Suprapubic skin (tissue), 4 donors: ENCODE results near the gene RXYLT1. TPM values are rescaled to one million over a fixed set of nuclear protein-coding genes. Genes with fewer than 3 reads are reported as not detected.

Source experiments
- DNase-seq, 2 donors: peaks; one replicate each; pipeline ENCODE4 v3.0.0-alpha.2; 2019; ENCODE audit warnings: low spot score in 2 of 2
- H3K27ac ChIP-seq: fragments of 200-600 bp; sonication (generic); one replicate; pipeline ENCODE4 v1.5.1; 2019
- H3K27me3 ChIP-seq: fragments of 200-600 bp; sonication (generic); one replicate; pipeline ENCODE4 v1.5.1; 2019
- H3K36me3 ChIP-seq: fragments of 200-600 bp; sonication (generic); one replicate; pipeline ENCODE4 v1.5.1; 2019
- H3K4me1 ChIP-seq: fragments of 200-600 bp; sonication (generic); one replicate; pipeline ENCODE4 v1.5.1; 2019
- H3K4me3 ChIP-seq: fragments of 200-600 bp; sonication (generic); one replicate; pipeline ENCODE4 v1.5.1; 2019; ENCODE audit warnings: mild to moderate bottlenecking
- H3K9me3 ChIP-seq: fragments of 200-600 bp; sonication (generic); one replicate; pipeline ENCODE4 v1.5.1; 2019
- CTCF ChIP-seq, 2 donors: fragments of 200-600 bp in 1 of 2; fragments of 450-650 bp in 1 of 2; sonication (generic) in 1 of 2; IDR thresholded peaks; one replicate each; pipeline ENCODE4 v1.5.1; 2016 to 2019; ENCODE audit warnings: antibody characterized with exemption in 2 of 2, mild to moderate bottlenecking in 1 of 2, moderate library complexity in 1 of 2
- EP300 ChIP-seq: sonication (generic); formaldehyde crosslinking; IDR thresholded peaks from one replicate; pipeline ENCODE4 v1.6.1; 2017; ENCODE audit warnings: antibody characterized with exemption
- POLR2A ChIP-seq, 2 donors: fragments of 450-650 bp; IDR thresholded peaks; one replicate each; pipeline ENCODE4 v1.6.1; 2017; ENCODE audit warnings: antibody characterized with exemption in 2 of 2, mild to moderate bottlenecking in 2 of 2, moderate library complexity in 2 of 2
- POLR2AphosphoS5 ChIP-seq, 3 donors: sonication (generic); formaldehyde crosslinking; IDR thresholded peaks; one replicate each; pipeline ENCODE4 v1.6.1; 2017; ENCODE audit warnings: antibody characterized with exemption in 3 of 3
- WGBS: methylation state at CpG from one replicate; pipeline ENCODE4 v1.1.5; 2018; 5-methylcytosine and 5-hydroxymethylcytosine counted together
- total RNA-seq, 4 donors: library from RNA; depleted of rRNA; stranded (reverse); fragments of >200 nt; gene quantifications; one replicate each; pipeline ENCODE4 v1.1.0, GENCODE V29; 2016

RXYLT1 gene
- total RNA-seq, 4 donors from 2014 or later: 11.7 to 17.5 (median 13.0) TPM

GRCh38 chr12:63792338-63792737 lies 12.6 kb downstream of the RXYLT1 start:
- H3K27me3 ChIP-seq: no peaks in the 10 kb centered on the region
- H3K36me3 ChIP-seq: peaks cover 19% of the 10 kb centered on the region
- no peak for TF ChIP-seq CTCF (IDR thresholded peaks at IDR 0.05)
- TF ChIP-seq EP300: no peak
- TF ChIP-seq POLR2A (IDR thresholded peaks at IDR 0.05): no peak
- no peak for TF ChIP-seq POLR2AphosphoS5 (IDR thresholded peaks at IDR 0.05)
- no peaks in the 10 kb centered on the region for H3K4me1 ChIP-seq
- H3K9me3 ChIP-seq: no peaks in the 10 kb centered on the region
- no peak overlapping the region for H3K27ac ChIP-seq
- WGBS: 96% methylated on average over 3 of the region's 3 CpGs
- H3K4me3 ChIP-seq: no peak overlapping the region
- no peak for DNase-seq

GRCh38 chr12:63795032-63795687 lies 15.5 kb downstream of the RXYLT1 start:
- H3K36me3 ChIP-seq: peaks cover 10% of the 10 kb centered on the region
- H3K4me3 ChIP-seq: no peak overlapping the region
- no peak for TF ChIP-seq POLR2A (IDR thresholded peaks at IDR 0.05)
- TF ChIP-seq EP300: no peak
- no peak for TF ChIP-seq POLR2AphosphoS5 (IDR thresholded peaks at IDR 0.05)
- TF ChIP-seq CTCF (IDR thresholded peaks at IDR 0.05): no peak
- 91% methylated on average over 10 of the region's 10 CpGs for WGBS
- H3K27ac ChIP-seq: no peak overlapping the region
- no peaks in the 10 kb centered on the region for H3K27me3 ChIP-seq
- no peaks in the 10 kb centered on the region for H3K4me1 ChIP-seq
- DNase-seq: no peak
- no peaks in the 10 kb centered on the region for H3K9me3 ChIP-seq

GRCh38 chr12:63795944-63796343 lies 16.2 kb downstream of the RXYLT1 start:
- Histone ChIP-seq H3K4me3 (no peak overlapping the region), H3K27ac (no peak overlapping the region), H3K36me3 (peaks cover 3% of the 10 kb centered on the region), H3K27me3 (no peaks in the 10 kb centered on the region), H3K4me1 (no peaks in the 10 kb centered on the region), H3K9me3 (no peaks in the 10 kb centered on the region)
- no peak for DNase-seq
- WGBS: 96% methylated on average over 6 of the region's 6 CpGs
- TF ChIP-seq POLR2AphosphoS5 (IDR thresholded peaks at IDR 0.05) (no peak), CTCF (IDR thresholded peaks at IDR 0.05) (no peak)

GRCh38 chr12:63802012-63802608 lies 22.4 kb downstream of the RXYLT1 start:
- Histone ChIP-seq H3K27me3 (no peaks in the 10 kb centered on the region), H3K4me3 (no peak overlapping the region), H3K27ac (no peak overlapping the region), H3K36me3 (peaks cover 11% of the 10 kb centered on the region), H3K4me1 (no peaks in the 10 kb centered on the region), H3K9me3 (no peaks in the 10 kb centered on the region)
- WGBS: 72% methylated on average over 6 of the region's 6 CpGs
- no peak for DNase-seq
- TF ChIP-seq POLR2AphosphoS5 (IDR thresholded peaks at IDR 0.05) (no peak), EP300 (no peak), POLR2A (IDR thresholded peaks at IDR 0.05) (no peak), CTCF (IDR thresholded peaks at IDR 0.05) (peak in 1 of 2 donors; percentile 25)

- no peak for DNase-seq
- Histone ChIP-seq H3K36me3 (peaks cover 23% of the 10 kb centered on the region), H3K9me3 (no peaks in the 10 kb centered on the region), H3K27me3 (no peaks in the 10 kb centered on the region), H3K4me3 (no peak overlapping the region), H3K4me1 (no peaks in the 10 kb centered on the region), H3K27ac (no peak overlapping the region)
- TF ChIP-seq CTCF (IDR thresholded peaks at IDR 0.05) (no peak), EP300 (no peak), POLR2A (IDR thresholded peaks at IDR 0.05) (no peak), POLR2AphosphoS5 (IDR thresholded peaks at IDR 0.05) (no peak)
- 86% methylated on average over 2 of the region's 2 CpGs for WGBS
Observed at GRCh38 chr12:63804746-63805145, 25.0 kb downstream of the RXYLT1 start.
